ENCODE data around the gene LTC4S.
"Not testable (repeated sequence)": the region's sequence is repeated elsewhere in the genome, so short reads cannot be mapped to it uniquely, and the experiment has no call there.

LTC4S gene

DNA sequence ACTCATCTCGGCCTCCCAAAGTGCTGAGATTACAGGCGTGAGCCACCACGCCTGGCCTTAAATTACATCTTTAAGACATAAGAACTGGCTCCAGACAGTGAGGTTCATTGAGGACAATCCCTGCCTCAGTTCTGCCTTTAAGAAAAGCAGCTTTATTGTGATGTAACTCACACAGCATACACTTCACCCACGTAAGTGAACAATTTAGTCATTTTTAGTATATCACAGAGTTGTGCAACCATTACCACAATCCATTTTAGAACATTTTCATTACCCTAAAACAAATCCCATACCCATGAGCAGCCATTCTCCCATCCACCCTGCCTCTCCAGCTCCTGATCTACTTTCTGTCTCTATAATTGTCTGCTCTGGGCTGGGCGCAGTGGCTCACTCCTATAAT lies 24.0 kb upstream of the LTC4S start:
- DNase-seq (ENCODE audit: low read depth in 2 of 2), result no peak

DNA sequence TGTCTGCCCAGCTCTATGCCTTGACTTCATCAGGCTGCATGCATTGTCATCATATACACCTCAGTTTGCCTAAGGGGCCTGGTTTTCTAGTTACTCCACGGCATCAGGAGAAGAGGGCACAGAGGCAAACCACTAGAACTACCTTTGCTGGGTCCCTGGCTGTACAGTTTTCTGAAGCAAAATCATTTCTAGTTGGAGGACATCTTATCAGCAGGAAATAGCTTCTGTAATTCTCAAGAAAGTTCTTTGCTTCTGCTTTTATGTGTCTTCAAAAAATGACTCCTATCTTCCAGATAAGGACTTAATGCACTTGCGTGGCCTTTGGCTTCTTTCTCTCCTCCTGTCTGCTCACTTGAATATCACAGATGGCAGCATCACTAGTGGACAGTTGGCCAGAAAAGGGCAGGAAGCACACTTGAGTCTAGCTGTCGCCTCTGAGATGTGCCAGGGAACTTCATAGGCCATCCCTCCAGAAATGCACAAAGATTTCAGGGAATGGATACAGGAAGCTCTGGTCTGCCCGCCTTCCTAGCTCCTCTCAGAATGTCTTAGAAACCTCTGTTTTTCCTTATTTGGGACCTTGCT lies 22.4 kb upstream of the LTC4S start:
- no peak for DNase-seq (ENCODE audit: low read depth in 2 of 2)

DNA sequence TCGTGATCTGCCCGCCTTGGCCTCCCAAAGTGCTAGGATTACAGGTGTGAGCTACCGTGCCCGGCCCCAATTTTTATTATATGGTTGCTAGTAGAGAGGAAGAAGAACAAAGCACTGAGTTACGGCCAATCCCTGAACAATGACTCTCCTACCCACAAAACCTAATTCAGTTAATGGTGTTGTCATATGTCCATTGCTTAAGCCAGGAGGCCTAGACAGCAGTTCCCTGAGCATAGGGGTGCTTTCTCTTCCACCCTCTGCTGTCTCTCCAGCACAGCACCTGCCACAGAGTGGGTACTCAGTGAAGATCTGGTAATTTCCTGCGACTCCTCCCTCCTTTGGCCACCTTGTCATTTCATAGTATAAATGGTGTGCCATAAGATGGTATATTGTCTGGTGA lies 21.4 kb upstream of the LTC4S start:
- DNase-seq (ENCODE audit: low read depth in 2 of 2), result no peak

DNA sequence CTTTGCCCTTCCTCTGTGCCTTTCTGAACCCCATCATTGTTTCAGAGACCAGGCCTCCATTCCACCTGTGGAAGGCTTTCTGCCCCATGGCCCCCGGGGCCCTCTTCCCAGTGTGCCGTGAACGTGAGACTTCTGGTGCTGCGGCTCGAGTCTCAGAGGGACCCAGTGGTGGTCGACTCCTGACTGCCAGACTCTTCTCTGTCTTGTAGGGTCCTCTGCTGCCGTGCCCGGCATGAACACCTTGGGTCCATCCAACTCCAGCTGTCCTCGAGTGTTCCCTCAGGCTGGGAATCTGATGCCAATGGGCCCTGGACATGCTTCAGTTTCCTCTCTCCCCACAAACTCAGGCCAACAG lies 20.1 kb upstream of the LTC4S start:
- DNase-seq (ENCODE audit: low read depth in 2 of 2), result no peak

DNA sequence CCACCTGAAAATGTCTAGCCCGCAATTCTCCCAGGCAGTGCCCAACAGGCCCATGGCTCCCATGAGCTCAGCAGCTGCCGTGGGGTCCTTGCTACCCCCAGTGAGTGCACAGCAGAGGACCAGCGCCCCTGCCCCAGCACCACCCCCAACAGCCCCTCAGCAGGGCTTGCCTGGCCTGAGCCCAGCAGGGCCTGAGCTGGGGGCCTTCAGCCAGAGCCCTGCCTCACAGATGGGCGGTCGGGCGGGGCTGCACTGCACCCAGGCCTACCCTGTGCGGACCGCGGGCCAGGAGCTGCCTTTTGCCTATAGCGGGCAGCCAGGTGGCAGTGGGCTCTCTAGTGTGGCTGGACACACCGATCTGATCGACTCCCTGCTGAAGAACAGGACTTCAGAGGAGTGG lies 19.3 kb upstream of the LTC4S start:
- no peak for DNase-seq (ENCODE audit: low read depth in 2 of 2)

DNA sequence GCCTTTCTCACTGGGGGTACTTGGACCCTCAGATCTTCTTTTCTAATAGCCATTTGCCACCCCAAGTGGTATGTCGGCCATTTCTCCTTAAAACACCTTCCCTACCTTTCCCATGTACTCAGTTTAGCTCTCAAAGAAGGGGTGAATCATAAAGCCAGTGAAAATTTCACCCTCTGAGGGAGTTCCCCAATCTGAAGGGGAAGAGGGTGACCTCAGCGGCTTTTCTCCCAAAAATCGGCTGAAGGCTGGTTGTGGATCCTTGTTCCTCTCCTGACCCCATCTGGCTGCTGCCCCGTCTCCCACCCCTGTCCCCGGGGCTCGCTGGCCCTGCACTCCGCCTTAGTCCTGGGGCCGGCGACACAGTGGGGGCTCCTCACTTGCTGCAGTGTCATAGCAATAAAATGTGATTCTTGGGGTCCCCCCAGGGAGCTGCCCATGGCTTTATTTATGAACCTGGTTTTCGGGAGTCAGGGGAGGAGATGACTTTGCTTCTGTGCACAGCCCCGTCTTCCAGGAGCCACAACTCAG lies 17.3 kb upstream of the LTC4S start:
- no peak for DNase-seq (ENCODE audit: low read depth in 2 of 2)

DNA sequence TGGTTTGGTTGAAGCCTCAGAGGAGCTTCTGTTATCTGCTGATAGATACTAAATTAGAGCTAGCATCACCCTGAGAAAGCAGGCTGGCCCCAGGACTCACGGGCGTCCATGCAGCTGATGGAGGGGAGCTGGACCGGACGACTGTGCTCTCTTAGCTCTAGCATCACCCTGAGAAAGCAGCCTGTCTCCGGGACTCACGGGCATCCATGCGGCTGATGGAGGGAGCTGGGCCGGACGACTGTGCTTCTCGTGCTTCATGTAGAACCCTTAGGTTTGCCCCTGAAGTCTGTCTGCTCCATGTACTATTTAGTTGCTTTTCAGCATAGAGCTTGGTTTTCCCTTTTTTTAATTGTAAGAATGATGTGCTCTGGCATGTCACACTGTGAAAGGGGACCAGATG lies 16.3 kb upstream of the LTC4S start:
- DNase-seq (ENCODE audit: low read depth in 2 of 2), result no peak

DNA sequence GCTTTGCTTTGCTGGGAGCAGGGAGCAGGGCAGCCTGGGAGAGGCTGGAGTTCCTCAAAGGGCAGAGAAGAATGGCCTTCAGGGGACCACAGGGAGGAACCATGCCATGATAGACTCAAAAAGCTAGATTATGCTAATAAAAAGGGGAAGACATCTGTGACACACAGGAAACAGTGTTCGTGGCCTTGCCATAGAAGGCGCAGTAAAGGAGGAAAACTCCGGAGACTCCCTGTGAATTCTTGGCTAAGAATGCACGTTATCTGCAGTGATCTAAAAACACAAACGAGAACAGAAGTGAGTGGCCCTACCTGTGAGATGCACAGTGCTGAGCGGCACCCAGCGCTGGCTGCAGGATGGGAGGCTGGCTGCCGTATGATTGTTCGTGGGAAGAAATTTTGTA lies 15.9 kb upstream of the LTC4S start:
- no peak for DNase-seq (ENCODE audit: low read depth in 2 of 2)

DNA sequence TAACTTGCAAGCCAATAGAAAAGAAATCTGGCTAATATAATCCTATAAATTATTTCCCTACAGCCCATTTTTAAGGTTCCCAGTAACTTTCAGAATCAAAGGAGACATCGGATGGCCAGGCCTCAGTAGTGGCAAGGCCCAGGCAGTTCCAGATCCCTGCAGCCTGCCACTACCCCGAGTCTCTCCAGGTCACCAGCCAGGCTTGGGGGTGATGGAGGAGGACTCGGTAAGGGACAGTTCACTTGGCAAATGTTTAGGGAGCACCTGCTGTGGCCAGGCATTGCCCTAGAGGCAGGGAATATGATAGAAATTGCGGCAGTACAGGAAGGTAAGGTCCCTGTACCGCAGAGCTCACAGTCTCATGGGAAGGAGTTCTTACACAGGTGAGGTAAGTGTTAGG lies 15.2 kb upstream of the LTC4S start:
- DNase-seq (ENCODE audit: low read depth in 2 of 2), result no peak

DNA sequence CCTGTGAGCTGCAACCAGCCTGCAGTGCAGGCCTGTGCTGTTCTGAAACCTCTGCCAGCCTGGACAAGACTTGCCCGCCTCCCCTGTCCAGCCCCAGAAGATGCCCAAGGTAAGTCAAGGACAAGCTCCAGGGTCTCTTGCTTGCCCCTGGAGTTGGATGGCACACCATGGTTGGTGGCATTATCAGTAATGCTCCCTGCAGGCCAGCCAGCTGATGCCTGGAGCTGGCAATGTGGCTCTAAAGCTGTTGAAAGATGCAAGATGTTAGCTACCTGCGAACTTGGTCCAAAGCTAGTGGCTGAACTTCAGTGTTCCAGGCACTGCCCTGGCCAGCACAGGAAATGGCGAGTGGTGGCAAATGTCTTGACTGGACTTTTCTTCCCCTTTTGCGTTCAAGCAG lies 14.0 kb upstream of the LTC4S start:
- no peak for DNase-seq (ENCODE audit: low read depth in 2 of 2)

DNA sequence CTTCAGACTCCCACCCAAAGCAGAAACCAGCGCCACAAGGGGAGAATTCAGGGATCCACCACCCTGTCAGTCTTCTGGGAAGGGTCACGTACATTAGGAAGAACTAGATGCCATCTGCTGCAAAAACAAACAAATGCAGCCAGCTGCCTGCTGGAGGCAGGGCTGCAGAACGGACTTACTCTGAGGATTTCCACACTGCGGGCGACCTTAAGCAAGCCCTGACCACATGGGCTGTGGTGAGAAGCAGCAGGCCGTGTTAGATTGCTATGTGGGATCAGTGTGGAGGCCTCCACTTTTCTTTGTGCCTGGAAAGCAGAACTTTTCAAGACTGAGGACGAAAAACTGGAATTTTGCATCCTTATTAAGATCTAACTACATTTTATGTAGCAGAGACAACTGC lies 13.4 kb upstream of the LTC4S start:
- no peak for DNase-seq (ENCODE audit: low read depth in 2 of 2)

DNA sequence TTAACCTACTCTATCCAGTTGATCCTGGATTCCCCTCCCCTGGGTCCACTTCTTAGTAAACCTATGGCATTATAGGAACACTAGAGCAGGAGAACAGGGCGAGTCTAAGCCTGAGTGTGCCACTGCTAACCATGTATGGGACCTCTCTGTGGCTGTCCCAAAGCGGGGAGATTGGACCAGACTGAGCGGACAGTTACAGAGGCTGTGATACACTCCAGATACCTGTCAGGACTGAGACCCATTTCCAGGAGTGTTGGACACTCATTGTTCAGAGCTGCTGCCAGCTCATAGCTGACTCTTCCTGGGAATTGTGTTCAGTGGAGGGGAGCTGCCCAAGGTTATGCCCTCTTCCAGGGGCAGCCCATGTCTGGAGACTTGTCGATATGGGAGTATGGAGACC lies 11.9 kb upstream of the LTC4S start:
- no peak for DNase-seq (ENCODE audit: low read depth in 2 of 2)

DNA sequence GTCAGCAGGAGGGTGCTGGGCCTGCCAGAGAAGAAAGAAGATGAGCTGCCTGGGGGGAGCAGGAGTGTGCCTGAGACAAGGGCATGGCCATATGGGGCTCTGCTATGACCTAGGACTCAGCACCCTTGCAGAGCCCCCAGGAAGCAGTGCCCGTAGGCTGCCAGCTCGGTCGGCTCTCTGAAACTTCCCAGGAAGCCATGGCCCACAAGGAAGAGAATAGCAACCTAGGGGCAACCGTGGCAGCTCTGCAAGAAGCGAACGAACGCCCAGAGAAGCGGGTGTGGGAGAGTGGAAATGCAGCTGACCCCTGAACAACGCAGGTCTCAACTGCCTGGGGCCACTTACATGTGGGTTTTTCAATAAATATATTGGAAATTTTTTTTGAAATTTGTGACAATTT lies 10.7 kb upstream of the LTC4S start:
- no peak for DNase-seq (ENCODE audit: low read depth in 2 of 2)

DNA sequence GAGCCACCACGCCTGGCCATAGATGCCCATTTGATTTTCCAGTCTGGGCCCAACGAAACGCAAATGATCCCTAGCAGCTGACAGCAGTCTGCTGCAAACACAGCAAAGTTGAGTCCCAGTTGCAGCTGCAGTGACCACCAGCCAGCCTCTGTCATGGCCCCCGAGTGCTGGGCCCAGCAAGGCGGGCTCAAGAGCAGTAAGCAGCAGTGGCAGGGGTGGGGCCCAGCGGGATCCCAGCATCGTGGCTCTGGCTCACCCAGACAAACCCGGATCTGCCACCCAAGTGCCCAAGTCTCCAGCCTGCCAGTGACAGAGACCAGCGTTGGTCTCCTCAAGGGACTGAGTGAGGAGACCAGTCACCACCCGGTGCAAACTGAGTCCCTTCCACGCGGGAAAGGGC lies 6.9 kb upstream of the LTC4S start:
- no peak for DNase-seq (ENCODE audit: low read depth in 2 of 2)

DNA sequence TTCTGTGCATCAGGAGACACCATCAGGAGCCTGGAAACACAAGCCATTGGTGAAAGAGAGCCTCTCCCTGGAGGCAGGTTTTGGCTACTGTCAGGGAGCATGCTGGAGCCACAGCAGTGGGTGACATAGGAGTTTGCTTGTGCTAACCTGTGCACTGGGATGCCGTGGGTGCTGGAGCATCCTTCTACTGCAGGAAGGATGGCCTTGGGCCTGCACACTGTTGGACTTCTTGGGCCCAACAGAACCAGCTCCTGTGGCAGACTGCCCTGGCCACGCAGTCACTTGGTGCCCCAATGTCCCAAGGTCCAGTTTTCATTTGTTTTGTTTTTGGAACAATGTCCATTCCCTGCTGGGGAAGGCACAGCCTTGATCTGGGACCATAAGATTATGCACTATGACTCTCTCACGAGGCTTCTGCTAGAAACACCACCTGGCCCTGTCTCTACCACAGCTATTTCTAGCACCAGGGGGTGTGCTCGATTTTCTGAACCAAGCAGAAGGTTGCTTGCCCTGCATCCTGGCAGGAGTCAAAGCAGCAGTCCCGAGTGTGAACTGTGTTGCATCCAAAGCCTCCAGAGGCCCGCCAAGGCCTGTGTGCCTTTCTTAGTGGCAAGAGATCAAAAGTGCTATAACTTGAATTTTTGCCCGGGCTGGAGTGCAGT lies 5.5 kb upstream of the LTC4S start:
- DNase-seq (ENCODE audit: low read depth in 2 of 2), result no peak

DNA sequence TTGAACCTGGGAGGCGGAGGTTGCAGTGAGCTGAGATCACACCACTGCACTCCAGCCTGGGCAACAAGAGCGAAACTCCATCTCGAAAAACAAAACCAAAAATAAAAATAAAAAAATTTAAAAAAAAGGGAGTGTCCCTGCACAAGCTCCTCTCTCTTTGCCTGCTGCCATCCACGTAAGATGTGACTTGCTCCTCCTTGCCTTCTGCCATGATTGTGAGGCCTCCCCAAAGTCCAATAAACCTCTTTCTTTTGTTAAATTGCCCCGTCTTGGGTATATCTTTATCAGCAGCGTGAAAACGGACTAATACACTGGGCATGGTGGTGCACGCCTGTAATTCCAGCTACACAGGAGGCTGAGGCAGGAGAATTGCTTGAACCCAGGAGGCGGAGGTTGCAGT lies 4.5 kb upstream of the LTC4S start:
- DNase-seq (ENCODE audit: low read depth in 2 of 2), result not testable (repeated sequence)

DNA sequence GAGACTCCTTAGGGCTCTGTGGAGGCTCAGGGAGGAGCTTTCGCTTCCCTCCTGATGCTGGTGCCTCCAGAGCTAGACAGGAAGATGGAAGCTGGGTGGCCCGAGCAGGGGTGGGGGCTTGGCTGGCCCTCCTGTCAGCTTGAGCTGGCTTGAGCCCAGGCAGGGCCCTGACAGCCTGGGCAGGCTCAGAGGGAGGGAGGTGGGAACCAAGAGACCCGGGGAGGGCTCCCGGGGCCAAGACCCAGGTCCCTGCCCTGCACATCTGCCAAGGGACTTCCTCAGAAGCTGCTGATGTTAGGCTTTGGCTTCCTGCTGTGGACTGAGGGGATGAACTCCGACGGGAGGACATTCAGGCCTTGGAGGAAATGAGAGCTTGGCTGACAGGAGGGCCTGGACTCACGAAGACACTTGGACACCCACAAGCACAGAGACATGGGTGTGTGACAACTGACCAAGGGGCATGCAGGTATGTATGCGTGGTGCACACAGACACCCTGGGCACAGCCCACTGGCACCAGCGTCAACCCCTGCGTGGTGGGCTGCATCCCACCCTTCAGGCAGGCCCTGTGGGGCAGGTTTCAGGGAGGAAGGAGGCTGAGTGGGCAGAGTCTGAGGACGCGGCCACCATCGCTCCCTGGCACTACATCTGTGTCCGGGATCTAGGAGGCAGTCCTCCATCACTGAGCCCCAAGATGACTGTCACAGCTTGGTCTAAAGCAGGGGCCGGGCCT lies 1.7 kb upstream of the LTC4S start:
- no peak for DNase-seq (ENCODE audit: low read depth in 2 of 2)

DNA sequence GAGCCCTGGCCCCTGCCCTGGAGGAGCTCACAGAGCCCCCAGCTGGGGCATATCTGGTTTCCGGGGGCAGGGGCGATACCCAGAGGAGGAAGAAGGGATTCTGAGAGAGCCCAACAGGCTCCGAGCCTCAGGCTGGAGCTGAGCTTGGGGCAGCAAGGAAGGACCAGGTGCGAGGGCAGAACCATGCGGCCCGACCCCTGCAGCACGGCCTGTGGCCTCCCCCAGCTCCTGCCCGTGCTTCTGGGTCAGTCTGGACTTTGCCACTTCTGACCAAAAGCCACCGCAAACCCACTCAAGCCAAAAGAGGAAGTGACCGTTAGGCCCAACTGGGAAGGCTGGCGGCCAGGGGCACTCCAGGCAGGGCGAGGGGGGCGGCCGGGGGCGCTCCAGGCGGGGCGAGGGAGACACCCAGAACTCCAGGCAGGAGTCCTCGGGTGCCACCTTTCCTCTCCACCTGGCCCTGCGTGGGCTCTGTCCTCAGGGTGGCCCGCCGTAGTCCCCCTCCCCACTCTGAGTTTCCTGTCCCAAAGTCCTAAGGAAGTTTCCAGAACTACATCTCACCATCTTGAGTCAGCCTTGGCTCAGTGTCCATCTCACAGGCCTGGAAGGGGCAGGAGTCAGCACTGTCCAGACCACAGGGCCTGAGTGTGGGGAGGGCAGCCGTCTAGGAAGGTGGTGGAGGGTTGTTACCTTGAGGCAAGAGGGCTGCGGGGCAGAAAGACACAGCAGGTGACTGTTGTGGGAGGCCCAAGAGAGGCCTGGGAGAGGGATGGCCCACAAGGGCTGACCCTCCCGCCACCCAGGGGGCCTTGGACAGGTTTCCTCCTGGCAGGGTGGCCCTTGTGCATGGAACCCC lies 946 bp upstream of the LTC4S start:
- no peak for DNase-seq (ENCODE audit: low read depth in 2 of 2)

DNA sequence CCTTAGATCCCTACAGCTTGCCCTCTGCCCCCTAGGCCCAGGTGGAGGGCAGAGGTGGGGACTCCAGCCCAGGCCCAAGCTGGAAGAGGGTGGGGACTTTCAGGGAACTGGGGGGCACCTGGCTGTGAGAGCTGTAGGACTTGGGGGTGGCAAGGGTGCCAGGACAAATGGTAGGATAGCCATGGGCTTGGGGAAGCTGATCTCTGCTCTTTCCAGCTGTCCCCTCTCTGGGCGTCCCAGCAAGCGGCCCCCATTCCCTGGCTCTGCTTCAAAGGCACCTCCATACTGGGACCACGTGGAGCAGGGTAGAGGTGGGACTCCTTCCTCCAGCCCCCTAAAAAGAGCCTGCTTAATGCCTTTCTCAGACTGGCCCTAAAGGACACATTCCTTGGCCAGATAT lies 385 bp downstream of the LTC4S start:
- no peak for DNase-seq (ENCODE audit: low read depth in 2 of 2)

DNA sequence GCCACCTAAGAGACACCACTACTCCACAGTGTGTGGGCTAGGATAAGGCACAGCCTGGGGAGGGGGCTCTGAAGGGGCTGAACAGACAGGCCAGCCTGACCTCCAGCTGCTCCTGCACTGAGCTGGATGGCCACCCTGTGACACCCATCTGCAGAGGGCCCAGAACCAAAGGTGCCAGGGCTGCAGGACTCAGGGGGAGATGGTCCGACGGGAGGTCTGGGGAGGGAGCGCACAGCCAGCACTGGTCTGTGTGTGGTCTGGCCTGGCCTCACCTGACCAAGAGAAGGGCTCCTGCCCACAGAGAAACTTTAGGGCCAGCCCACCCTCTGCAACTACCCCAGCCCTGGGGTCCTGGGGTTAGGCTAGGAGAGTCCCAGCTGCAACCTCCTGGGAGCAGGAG lies 789 bp downstream of the LTC4S start:
- DNase-seq (ENCODE audit: low read depth in 2 of 2), result no peak

DNA sequence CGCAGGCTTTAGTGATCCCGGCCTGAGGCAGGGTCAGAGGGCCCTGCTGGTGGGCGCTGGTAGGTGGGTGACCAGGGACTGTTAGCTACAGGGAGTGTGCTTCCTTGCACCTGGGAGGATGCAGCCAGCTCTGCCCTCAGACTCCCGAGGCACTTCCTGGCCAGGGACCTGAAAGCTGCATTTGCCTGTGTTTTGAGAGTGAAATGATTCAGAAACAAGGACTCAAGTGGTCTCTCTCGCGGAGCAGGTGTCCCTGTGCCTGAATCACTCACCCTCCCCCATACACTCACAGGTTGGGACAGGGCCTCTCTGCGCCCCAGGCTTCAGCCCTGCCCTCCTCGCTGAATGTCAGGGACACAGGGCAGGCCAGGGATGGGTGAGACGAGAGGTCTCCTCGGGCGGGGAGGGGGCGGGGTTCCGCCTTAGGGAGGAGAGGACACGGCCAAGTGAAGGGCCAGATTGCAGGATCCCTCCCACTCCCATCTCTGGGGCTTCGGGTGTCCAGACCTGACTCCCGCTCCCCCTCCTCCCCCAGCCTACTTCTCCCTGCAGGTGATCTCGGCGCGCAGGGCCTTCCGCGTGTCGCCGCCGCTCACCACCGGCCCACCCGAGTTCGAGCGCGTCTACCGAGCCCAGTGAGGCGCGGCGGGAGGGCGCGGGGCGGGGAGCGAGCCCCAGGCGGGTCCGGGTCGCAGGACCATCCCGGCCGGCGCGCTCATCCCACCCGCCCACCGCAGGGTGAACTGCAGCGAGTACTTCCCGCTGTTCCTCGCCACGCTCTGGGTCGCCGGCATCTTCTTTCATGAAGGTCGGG lies 1.5 kb downstream of the LTC4S start:
- no peak for DNase-seq (ENCODE audit: low read depth in 2 of 2)
